ENCODE data around the gene KRT73.

DNA sequence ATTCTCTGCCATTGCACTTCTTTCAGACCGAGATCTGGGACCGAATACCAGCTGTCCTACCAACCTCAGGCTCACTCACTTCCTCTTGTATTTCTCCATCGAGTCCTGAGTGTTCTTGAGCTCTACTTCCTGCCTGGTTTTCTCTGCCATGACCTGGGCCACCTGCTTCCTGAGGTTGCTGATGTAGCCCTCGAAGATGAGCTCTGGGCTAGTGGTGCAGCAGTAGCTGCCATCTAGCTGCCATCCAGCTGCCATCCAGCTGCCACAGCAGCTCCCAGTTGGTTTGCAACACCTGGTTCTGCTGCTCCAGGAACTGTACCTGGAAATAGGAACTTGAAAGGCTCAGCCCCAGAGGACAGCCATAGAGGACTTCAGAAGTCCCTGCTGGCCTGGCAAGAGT is 15.0 kb upstream of the KRT73 start:
- no peak for TF ChIP-seq POLR2A (IDR thresholded peaks at IDR 0.05)
- TF ChIP-seq, protein P1, sequence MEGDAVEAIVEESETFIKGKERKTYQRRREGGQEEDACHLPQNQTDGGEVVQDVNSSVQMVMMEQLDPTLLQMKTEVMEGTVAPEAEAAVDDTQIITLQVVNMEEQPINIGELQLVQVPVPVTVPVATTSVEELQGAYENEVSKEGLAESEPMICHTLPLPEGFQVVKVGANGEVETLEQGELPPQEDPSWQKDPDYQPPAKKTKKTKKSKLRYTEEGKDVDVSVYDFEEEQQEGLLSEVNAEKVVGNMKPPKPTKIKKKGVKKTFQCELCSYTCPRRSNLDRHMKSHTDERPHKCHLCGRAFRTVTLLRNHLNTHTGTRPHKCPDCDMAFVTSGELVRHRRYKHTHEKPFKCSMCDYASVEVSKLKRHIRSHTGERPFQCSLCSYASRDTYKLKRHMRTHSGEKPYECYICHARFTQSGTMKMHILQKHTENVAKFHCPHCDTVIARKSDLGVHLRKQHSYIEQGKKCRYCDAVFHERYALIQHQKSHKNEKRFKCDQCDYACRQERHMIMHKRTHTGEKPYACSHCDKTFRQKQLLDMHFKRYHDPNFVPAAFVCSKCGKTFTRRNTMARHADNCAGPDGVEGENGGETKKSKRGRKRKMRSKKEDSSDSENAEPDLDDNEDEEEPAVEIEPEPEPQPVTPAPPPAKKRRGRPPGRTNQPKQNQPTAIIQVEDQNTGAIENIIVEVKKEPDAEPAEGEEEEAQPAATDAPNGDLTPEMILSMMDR (IDR thresholded peaks at IDR 0.05), result no peak
- TF ChIP-seq POLR2AphosphoS5 (IDR thresholded peaks at IDR 0.05), result no peak
